H1 (cell line): ENCODE data around the gene SLC6A6.

ENCODE experiments used
- BACH1 ChIP-seq: IDR thresholded peaks from 2 replicates; pipeline ENCODE4 v1.6.1; 2012; ENCODE audit warnings: low read length, improper control_type of control experiment
- BRCA1 ChIP-seq: IDR thresholded peaks from 2 replicates; pipeline ENCODE4 v1.6.1; 2012; ENCODE audit warnings: low read depth, low read length, improper control_type of control experiment
- CTCF ChIP-seq, 3 experiments: IDR thresholded peaks; 1 replicate in 2 of 3; 2 replicates in 1 of 3; pipeline versions ENCODE4 v1.5.1 to v1.6.1; 2011; ENCODE audit warnings: low read length in 3 of 3, mild to moderate bottlenecking in 3 of 3, inconsistent platforms in 2 of 3, low read depth in 1 of 3, moderate library complexity in 1 of 3; ENCODE audit not compliant: insufficient read depth in 1 of 3; ENCODE audit errors: control extremely low read depth in 1 of 3
- EP300 ChIP-seq, 2 experiments: IDR thresholded peaks; 1 replicate in 1 of 2; 2 replicates in 1 of 2; pipeline ENCODE4 v1.6.1; 2011 to 2012; ENCODE audit warnings: low read depth in 2 of 2, low read length in 2 of 2, mild to moderate bottlenecking in 2 of 2, borderline replicate concordance in 1 of 2, inconsistent platforms in 1 of 2, moderate library complexity in 1 of 2
- GABPA ChIP-seq: IDR thresholded peaks from 2 replicates; pipeline ENCODE4 v1.6.1; 2011; ENCODE audit warnings: mild to moderate bottlenecking, low read length, moderate library complexity, borderline replicate concordance; ENCODE audit not compliant: insufficient read depth
- GTF2F1 ChIP-seq: IDR thresholded peaks from 2 replicates; pipeline ENCODE4 v1.6.1; 2012; ENCODE audit warnings: low read depth, low read length, improper control_type of control experiment, borderline replicate concordance
- HDAC6 ChIP-seq: IDR thresholded peaks from one replicate; pipeline ENCODE4 v1.7.1; 2012; ENCODE audit warnings: low read depth, mild to moderate bottlenecking, inconsistent platforms, low read length, moderate library complexity
- MAFK ChIP-seq: IDR thresholded peaks from 2 replicates; pipeline ENCODE4 v1.6.1; 2012; ENCODE audit warnings: low read depth, mild to moderate bottlenecking, improper control_type of control experiment, low read length
- MAX ChIP-seq: IDR thresholded peaks from 2 replicates; pipeline ENCODE4 v1.6.1; 2012; ENCODE audit warnings: inconsistent platforms
- POLR2A ChIP-seq, 2 experiments: IDR thresholded peaks; 1 replicate in 1 of 2; 2 replicates in 1 of 2; pipeline ENCODE4 v1.6.1; 2011; ENCODE audit warnings: low read depth in 2 of 2, low read length in 2 of 2, mild to moderate bottlenecking in 2 of 2; ENCODE audit errors: control extremely low read depth in 1 of 2
- POLR2AphosphoS5 ChIP-seq: IDR thresholded peaks from 2 replicates; pipeline ENCODE4 v1.6.1; 2011; ENCODE audit warnings: low read depth, low read length
- SIN3A ChIP-seq, 2 experiments: IDR thresholded peaks in 1 of 2; conservative IDR thresholded peaks in 1 of 2; 2 replicates each; pipeline ENCODE4 v1.6.1; 2011 to 2012; ENCODE audit warnings: low read length in 2 of 2, improper control_type of control experiment in 1 of 2, low read depth in 1 of 2, mild to moderate bottlenecking in 1 of 2
- SP2 ChIP-seq: IDR thresholded peaks from 2 replicates; pipeline ENCODE4 v1.6.1; 2012; ENCODE audit warnings: mild to moderate bottlenecking, low read length, inconsistent platforms

GRCh38 chr3:14366915-14367823, 35.2 kb upstream of the SLC6A6 start:
- TF ChIP-seq SIN3A (conservative IDR thresholded peaks at IDR 0.05 in 1 of 2, IDR thresholded peaks at IDR 0.05 in 1 of 2; ENCODE audit: low read depth in 1 of 2, low read length in 2 of 2) (no peak), GABPA (no peak), POLR2A (IDR thresholded peaks at IDR 0.05; ENCODE audit: control extremely low read depth in 1 of 2, low read depth in 2 of 2, low read length in 2 of 2) (no peak), CTCF (IDR thresholded peaks at IDR 0.05; ENCODE audit: control extremely low read depth in 1 of 3, insufficient read depth in 1 of 3, low read depth in 1 of 3, low read length in 3 of 3) (no peak), MAX (no peak), BRCA1 (no peak), EP300 (IDR thresholded peaks at IDR 0.05; ENCODE audit: borderline replicate concordance in 1 of 2, low read depth in 2 of 2, low read length in 2 of 2) (no peak), HDAC6 (no peak), BACH1 (no peak), POLR2AphosphoS5 (no peak), SP2 (no peak), GTF2F1 (no peak), MAFK (no peak)
